HG03575 (cell line): ENCODE measurements around the gene TF.

Source experiments
- ATAC-seq: cut with Tn5 transposase; IDR thresholded peaks from one replicate; pipeline ENCODE4 v1.9.1; 2021; ENCODE audit not compliant: unreplicated experiment, insufficient number of reproducible peaks, low FRiP score; ENCODE audit errors: extremely low read depth

Gene TF

DNA sequence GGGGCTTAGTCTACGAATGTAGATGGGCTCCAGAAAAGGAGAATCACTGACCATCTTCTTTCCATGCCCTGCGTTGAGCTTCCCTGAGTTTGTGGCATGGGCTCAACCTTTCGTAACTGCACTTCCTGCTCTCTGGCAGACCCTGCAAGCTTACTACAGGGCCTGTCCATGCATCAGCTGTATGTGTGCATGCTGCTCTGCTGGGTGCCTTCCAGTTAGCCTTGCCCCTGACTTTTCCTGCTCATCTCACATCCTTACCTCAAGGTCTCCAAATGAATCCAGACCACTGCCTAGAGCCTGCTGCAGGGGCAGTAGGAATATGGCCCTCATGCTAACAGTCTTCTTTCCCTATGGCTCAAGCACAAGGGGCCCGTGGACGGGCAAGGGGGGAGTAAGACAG is 2.0 kb upstream of the TF start:
- ATAC-seq = no peak

DNA sequence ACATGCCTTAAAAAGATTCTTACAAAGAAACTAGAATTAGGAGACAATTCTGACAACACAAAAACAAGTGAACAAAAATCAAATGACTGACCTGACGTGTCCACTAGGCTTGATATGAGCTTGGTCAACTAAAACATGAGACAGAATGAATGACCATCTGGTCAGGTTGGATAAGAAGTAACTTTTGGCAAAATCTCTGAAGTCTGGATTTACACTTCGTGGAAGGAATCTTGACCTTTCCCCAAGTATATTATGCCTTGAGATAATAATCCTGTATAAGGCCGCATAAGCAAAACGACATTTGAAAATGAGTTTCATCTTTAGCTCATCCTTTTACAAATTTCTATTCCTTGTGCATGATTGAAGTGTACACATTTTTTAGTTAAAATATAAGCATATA is 1.1 kb upstream of the TF start:
- ATAC-seq = no peak

DNA sequence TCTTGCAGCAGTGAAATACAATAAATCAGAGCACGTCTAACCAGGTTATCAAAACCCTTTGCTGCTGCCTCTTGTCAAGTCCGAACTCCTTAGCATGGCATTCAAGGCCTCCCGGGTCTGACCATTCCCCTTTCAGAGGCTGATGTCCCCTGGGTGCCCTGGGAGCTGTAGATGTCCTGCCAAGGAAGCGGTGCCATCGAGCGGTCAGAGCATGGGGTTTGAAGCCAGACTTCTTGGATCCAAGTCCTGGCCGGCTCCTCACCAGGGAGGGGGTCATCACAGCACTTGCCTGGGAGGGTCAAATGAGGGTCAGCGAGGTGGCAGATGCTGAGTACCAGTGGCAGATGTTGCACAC is 496 bp downstream of the TF start:
- ATAC-seq = no peak

DNA sequence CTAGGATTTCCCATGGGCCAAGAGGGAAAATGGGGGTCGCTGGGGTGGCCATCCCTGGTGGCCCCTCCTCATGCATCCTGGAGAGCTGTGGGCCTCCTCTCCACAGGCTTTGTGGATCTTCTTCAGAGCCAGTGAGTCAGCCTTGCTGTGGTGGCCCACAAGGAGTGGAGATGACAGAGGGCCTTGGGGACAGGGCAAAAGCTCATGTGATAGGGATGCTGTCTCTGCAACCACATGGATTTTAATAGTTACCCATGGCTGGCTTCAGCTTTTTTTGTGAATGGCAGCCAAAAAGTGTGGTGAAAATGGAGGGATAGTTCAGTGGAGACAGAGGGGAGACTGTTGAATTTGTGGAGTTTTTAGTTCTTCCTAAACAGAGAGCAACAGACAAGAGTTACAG is 1.2 kb downstream of the TF start:
- no peak for ATAC-seq

DNA sequence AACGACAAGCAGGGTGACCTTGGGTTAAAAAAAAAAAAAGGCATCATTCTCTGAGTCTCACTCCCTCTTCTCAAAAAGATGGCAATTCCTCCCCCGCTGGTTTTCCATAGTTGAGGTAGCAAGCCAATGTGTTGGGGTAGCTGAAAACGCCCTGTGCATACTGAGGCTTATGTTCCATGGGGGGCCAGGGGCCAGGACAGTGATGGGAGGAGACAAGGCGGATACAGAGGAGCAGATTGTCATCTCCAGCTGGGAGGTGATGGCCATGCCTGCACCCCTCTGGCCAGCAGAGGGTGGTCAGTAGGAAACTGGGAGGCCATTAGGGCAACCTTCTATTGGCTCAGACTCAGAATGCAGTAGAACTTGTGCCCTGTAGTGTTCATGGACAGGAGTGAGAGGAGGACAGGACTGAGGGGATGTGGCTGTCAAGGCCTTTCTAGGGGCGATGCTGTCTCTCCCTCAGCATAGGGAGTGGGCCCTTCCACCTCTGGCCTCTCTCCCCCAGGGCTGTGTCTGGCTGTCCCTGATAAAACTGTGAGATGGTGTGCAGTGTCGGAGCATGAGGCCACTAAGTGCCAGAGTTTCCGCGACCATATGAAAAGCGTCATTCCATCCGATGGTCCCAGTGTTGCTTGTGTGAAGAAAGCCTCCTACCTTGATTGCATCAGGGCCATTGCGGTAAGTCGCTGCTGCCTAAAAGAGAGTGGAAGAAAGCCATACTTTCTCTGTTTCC is 1.9 kb downstream of the TF start:
- ATAC-seq = no peak

DNA sequence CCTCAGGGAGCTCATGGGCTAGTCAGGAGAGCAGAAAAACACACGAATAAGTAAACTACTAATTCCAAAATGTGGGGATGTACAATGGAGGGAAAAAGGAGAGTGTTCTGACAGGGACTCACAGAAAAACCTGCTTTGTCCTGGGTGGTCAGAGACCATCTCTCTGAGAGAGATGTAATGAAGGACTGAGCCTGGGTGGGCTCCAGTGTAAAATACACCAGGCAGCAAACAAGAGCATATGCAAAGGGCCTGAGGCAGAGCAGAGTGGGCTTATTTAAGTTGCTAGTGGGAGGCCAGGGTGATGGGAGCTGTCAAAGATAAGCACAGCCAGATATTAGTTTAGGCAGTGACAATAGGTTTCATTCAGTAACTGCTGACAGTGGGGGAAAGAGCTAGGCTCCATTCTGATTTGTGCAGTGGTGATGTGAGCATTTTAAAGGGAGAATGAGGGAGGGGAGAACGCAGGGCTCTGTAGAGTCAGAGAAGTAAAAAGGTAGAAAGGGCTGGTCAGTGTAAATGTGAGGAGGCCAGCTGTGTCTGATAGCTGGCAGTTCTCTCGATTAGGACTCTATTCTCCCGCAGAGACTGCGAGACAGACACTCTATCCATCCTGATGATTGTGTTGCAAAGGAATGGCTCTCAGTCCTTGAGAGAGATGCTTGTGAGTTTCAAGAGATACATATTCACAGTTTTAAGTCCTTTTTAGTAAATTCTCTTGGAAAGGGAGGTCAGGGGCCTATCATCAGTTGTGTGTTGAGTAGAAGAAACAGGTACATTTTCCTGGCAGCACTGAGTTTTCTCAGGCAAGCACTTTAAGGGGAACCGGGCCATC is 3.5 kb downstream of the TF start:
- no peak for ATAC-seq

DNA sequence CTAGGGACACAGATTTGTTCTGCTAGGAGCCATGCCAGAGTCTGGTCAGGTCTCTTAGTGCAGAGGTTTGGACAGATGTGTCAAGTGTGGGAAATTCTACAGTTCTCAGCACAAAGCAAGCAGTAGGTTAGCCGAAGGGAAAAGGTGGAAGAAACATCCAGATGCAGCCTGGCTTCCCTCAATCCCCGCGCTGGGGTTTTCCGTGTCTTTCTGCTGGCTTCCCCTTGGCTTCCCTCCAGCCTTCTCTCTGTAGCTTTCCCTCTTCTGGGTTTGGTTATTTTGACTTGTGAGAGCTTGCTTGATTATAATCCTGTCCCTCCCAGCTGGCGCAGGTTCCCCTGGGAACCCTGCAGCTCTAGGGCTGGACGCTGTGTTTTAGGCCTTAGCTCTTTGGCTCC is 4.1 kb downstream of the TF start:
- ATAC-seq = no peak

DNA sequence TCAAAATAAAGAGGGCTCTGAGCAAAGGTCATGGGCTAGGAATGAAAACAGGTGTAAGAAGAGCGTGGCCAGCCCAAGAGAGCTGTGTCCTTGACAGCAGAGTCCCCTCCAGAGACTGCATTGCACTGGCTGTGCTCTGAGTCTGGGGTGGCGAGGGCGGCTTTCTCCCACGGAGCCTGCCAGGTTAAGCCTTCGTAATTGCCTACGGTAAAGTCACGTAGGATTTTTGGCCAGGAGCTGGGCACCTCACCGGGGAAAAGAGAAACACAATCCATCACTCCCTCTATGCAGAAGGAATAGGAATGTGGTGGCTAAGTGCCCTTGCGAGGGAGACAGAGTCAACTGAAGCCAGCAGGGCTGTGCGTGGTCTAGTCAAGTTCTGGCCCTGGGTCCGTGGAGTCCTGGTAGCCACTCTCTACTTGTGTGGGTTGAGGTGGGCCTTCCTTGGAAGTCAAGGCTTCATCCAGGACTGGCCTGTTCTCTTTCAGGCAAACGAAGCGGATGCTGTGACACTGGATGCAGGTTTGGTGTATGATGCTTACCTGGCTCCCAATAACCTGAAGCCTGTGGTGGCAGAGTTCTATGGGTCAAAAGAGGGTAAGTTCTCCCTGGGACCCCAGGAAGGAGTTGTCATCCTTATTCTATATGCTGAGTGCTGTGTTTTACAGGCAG is 7.0 kb downstream of the TF start:
- no peak for ATAC-seq

DNA sequence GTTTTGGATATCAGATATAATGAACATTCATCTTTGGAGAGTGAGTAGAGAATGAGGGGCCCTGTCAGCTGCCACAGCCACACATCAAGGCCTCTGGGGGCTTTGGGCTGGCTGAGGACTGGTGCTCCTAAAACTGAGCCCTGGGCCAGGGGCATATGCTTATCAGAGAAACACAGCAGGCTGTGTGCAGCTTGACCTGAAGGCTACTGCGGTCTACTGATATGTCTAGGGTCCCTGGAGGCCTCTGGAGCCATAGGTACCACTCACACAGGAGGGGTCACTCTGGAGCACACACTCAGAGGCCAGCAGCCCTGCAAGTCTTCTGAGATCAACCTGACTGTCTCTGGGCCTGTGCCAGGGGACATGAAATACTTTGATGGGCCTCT is 7.6 kb downstream of the TF start:
- no peak for ATAC-seq

DNA sequence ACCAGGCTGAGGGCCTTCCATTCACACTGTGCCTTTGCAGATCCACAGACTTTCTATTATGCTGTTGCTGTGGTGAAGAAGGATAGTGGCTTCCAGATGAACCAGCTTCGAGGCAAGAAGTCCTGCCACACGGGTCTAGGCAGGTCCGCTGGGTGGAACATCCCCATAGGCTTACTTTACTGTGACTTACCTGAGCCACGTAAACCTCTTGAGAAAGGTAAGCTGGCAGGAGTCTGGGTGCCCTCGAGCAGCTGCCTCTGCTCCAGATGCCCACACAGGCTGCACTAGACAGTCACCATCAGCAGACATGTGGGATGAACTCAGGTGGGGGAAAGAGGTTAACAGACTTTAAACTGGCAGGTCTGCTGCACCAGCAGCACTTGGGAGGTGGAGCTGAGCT is 8.3 kb downstream of the TF start:
- no peak for ATAC-seq

DNA sequence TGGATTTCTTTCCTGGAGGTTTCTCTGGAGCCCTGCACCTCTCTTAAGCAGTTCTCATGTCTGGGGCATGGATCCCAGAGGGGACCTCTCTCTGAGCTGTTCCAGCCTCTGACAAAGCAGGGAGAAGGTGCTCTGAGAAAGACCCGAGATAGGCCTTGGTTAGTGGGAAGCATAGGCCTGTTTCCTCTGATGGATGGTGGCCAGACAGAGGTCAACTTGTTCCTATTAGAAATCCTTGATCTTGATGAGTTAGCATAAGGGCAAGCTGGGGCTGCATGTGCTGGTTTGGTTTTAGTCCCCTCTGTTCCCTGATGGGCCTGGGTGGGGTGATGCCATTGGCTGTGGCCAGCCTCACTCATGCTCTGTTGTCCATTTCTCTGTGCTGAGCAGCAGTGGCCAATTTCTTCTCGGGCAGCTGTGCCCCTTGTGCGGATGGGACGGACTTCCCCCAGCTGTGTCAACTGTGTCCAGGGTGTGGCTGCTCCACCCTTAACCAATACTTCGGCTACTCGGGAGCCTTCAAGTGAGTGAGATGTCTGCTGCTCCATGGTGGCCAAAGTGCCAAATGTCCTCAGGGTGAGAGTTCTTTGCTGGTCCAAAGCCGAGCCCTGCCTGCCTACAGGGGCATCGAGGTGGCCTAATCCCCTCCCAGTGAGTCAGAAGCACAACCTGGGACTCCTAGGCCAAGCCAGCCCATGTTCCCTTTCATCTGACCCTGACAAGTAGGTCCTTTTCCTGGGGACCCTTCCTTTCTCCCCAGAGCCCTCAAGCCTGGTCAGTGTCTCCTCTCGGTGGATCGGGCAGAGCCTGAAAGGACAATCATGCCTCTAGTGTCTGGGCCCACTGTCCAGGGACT is 9.0 kb downstream of the TF start:
- ATAC-seq = no peak

DNA sequence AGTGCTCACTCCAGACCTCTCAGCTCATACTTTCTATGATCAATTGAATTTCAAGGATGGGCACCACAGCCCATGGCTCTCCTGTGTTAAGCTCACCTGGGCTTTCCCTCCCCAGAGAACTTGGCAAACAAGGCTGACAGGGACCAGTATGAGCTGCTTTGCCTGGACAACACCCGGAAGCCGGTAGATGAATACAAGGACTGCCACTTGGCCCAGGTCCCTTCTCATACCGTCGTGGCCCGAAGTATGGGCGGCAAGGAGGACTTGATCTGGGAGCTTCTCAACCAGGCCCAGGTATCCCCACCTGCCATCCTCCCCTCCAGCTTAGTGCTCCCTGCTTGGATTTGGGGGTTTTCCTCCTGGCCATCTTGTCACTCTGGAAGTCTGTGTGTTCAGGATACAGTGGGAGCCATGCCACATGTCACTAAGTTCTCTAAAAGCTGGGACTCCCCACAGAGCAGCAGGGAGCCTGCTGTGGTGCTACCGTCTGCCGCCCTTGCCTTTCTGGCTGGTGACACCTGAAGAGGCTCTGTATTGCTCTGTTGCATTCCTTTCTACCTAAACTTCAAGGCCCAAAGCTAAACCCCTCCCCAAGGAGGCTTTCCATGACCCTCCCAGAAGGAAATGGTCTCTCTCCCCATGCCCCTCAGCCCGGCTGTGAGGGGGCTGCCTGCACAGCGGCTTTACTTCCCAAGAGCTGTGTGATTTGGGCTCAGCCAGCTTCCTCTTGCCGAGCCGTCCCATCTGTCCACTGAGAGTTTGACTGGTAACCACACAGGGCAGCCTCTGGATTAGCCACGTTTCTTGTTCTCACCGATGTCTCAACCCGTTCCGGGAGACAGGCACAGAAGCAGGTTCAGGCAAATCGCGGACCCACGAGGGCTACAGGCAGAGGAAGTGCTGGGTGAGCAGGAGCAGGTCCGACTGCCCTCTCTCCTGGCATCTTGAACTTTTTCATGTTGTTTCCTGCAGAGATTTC is 10.8 kb downstream of the TF start:
- no peak for ATAC-seq

DNA sequence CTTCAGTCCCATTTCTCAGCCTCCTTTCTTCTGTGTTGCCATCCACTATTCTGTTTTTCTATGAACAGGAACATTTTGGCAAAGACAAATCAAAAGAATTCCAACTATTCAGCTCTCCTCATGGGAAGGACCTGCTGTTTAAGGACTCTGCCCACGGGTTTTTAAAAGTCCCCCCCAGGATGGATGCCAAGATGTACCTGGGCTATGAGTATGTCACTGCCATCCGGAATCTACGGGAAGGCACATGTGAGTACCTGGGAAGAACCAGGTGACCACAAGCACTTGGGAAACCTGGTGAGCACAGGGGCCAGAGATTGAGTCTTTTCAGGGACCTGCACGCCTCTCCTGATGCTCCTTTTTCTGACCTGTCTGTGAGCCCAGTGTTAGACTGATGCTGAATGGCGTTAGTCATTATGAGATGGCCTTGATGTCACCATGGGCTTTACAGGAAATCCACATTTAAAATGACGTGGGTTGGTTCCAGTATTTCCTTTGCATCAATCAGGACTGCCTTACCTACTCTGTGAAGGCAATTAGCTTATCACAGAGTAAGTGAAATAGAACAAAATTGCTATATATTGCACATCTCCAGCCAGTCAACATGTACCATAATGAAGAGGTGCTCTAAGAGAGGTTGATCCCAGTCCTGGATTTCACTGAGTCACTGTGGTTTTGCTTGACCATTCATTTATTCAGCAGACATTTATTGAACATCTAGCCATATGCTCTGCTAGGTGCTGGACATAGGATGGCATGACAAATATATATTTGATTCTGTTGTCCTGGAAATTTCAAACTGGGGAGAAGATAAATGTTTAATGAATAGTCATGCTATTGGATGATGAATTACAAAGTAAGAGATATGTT is 11.7 kb downstream of the TF start:
- no peak for ATAC-seq

DNA sequence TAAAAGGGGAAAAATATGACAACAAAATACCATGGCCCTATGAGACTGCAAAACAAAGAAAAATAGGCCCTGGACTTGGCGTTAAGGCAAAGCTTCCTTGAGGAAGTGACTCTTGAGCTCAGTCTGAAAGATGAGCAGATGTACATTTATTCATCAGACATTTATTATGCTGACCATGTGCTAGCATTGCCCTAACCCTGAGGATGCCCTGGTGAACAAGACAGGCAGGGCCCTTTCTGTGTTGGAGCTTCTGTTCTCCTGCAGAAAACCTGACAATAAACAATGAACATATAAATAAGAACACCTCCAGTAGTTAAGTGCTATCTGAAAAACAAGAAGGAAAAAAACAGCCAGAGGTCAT is 12.4 kb downstream of the TF start:
- no peak for ATAC-seq

DNA sequence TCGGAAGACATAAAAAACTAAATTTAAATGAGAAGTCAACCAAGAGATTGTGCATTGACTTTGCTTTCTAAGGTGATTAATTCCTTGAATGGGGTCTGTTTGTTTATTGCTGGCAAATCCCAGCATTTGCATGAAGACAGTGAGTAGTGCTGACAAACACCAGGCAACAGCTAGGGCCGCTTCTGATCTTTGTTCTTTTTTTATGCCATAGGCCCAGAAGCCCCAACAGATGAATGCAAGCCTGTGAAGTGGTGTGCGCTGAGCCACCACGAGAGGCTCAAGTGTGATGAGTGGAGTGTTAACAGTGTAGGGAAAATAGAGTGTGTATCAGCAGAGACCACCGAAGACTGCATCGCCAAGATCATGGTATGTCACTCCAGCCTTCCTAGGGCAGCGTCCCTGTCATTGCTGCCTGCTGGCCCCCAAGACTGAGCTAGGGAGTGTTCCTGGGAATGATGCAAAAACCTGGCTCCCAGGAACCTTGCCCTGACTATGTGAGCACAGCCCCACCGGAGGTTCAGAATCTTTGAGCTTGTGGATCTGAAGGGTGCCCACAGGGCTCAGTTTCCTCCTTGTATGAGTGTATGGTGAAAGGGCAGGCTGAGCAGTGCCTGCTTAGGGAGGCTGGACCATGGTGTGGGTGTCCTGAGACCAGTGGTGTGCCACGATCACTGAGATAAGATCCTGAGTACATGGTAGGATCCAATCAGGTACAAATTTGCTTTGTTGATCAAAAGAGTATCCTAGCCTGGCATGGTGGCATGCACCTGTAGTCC is 13.0 kb downstream of the TF start:
- ATAC-seq = no peak

DNA sequence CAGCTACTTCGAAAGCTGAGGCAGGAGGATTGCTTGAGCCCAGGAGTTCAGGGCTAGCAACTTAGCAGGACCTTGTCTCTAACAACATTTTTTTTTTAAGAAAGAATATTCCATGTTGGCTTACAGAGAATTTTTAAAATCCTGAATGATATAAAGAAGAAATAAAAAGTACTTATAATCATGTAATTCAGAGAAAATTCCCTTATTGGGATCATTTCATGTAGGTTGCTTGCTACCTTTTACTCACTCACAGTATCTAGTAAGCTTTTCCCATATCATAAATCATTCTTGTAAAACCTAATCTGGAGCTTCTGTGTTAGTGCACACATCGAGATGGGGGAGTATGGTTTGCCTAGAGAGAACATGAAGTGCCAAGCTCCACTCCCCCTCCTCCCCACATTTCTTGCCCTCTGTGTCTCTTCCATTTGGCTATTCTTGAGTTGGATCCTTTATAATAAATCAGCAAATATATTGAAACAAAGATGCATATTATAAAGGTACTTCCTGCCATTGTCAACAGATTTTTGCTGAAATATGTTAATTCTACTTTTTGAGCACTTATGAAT is 13.6 kb downstream of the TF start:
- ATAC-seq = no peak
